DMS53 treated with DMSO at 0.1 percent for 48 hours (cell line): ENCODE data around the gene LLCFC1.

ENCODE experiments used
- DNase-seq: peaks from one replicate; lab custom pipeline; 2025; ENCODE audit not compliant: unreplicated experiment; lab: John Stamatoyannopoulos, UW

LLCFC1 gene

GRCh38 chr7:142910031-142910433 is 29.3 kb upstream of the LLCFC1 start:
- no peak for DNase-seq

DNA sequence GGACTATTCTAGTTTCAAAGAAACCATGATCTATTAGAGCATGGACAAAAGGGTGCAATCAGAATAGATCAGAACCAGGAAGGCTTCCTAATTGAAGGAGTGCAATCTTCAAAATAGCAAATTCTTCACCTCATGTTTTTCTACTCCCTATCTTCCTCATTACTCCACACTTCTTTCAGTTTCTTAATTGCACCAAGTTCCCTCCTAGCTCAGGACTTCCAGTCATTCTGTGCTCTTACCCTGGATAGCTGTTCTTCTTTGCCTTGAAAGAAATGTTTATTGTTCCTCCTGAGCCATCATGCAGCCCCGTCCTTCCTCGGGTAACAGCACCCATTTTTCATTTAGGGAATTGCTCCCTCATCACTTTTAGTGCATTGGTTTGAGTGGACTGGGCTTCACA is 28.8 kb upstream of the LLCFC1 start:
- DNase-seq, result no peak

GRCh38 chr7:142913051-142913450 is 26.2 kb upstream of the LLCFC1 start:
- no peak for DNase-seq

GRCh38 chr7:142913566-142913965 is 25.7 kb upstream of the LLCFC1 start:
- DNase-seq, result no peak

DNA sequence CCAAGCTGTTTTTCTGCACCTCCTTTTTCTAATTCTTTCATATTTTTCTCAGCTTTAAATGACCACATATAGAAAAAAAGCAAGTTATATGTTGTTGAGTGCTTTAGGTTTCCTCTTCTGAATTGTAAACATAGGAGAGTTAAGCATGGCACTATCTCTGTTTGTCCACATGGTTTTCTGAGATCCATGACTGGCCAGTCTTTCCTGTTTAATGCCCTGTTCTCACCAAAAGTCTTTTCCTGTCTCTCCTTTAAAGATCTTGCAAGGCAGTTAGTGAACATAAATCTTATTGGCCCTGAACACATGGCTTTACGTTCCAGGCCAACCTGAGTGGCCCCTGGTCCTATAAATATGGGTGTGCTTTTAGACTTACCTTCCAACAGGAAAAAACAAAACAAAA is 25.2 kb upstream of the LLCFC1 start:
- DNase-seq, result no peak

GRCh38 chr7:142915315-142915714 is 24.0 kb upstream of the LLCFC1 start:
- DNase-seq, result no peak

DNA sequence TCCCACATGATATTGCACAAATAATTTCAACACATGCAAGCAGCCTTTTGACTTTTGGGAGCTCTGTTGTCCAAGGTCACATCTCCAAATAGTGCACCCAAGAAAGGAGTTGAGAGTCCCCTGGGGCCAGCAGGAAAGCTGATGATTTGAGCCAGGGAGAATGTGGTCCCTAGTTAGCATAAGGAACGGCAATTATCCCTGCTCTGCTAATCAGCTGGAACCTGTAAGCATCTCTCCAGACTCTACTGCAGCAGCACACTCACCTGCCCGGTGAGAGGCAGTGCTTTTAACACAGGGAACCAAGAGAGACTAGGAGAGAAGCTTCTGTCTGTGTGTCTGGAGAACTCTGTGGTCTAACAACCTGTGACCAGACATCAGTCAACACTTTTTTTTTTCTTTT is 22.8 kb upstream of the LLCFC1 start:
- no peak for DNase-seq

GRCh38 chr7:142917447-142917846 is 21.8 kb upstream of the LLCFC1 start:
- DNase-seq, result no peak

- DNase-seq, result no peak
Measured at GRCh38 chr7:142918901-142919300, 20.4 kb upstream of the LLCFC1 start.

- no peak for DNase-seq
Measured at GRCh38 chr7:142919656-142920055, 19.6 kb upstream of the LLCFC1 start.

- no peak for DNase-seq
Measured at GRCh38 chr7:142923391-142923790, 15.9 kb upstream of the LLCFC1 start.

GRCh38 chr7:142925413-142925812 is 13.9 kb upstream of the LLCFC1 start:
- no peak for DNase-seq

GRCh38 chr7:142927085-142927745 is 12.1 kb upstream of the LLCFC1 start:
- no peak for DNase-seq

DNA sequence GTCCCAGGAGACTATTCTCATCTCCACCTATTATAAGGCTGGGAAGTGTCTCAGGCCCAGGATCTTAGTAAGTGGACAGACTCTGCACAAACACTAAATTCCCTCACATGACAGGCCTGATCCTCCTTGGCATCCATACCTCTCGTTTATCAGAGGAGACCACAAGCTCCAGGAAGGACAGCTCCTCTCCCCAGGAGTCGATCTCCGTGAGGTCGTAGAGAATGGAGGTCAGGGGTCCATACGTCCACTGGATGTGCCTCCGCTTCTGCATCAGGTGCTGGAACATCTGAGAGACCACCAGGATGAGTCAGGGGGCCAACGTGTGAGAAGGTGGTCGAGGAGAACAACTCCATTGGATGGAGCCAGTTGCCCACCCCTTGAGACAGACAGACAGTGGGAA is 11.3 kb upstream of the LLCFC1 start:
- DNase-seq, result no peak

GRCh38 chr7:142930126-142930730 is 9.1 kb upstream of the LLCFC1 start:
- no peak for DNase-seq

GRCh38 chr7:142932386-142933091 is 6.7 kb upstream of the LLCFC1 start:
- DNase-seq, result no peak

GRCh38 chr7:142933092-142933475 is 6.2 kb upstream of the LLCFC1 start:
- DNase-seq, result no peak

- DNase-seq, result no peak
Measured at GRCh38 chr7:142933624-142934023, 5.7 kb upstream of the LLCFC1 start, which contains the start of gene TRPV5. TSS of gene TRPV5 (minus strand) at chr7:142933746. CDS start at chr7:142933459, 287 bp downstream.

DNA sequence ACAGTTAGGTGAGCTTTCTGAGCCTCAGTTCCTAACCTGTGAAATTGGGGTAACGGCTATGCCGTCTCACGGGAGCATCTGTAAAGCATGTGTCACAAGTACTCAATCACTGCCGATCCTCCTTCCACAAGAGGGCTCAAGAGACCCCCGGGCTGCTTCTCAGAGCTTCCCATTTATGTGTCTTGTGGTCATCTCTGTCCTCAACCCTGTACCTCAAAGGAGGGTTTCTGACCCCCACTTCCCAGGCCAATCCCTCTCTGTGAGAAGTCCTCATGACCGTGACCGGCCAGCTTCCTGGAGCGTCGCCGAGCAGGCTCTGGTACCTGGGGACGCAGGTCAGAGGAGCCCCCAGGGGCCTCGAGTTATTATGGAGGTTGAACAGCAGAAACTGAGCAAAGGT is 5.2 kb upstream of the LLCFC1 start:
- DNase-seq, result no peak

DNA sequence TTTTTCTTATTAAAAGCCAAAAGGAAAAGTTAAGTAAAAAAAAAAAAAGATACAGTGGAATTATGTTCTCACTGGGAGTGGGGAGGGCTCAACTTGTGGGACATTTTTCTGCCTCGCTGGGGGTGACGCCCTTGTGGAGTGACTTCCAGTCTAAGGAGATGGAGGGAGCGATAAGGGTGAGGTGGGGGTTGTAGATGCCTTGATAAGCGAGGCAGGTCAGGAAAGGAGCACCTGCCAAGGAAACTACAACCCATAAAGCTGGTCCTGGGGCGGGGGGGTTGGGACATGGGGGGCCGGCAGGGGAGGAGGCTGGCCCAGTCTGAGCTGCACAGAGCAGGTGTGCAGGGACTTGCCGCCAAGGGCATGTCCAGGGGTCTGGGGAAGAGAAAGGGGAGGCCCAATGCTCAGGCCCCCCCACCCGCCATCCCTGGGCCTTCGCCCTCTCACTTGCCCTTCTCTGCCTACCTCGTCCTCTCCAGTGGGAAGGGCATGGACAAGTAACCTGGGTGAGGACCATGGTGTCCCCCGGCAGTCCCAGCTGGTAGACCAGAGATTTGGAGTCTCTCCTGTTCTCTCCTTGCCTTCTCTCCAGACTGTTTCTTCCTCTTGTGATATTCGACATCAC is 3.2 kb upstream of the LLCFC1 start:
- no peak for DNase-seq

GRCh38 chr7:142938611-142939010 is 673 bp upstream of the LLCFC1 start:
- DNase-seq, result no peak

- DNase-seq, result no peak
Measured at GRCh38 chr7:142940966-142941535, 1.8 kb downstream of the LLCFC1 start.
